OCI-LY1 (cell line): ENCODE data around the gene ELMO1.

Experiments used
- H2AFZ ChIP-seq: fragments of 200-600 bp; sonication (generic), shearing (Covaris generic); 2 replicates; pipeline ENCODE4 v1.6.0; 2014; ENCODE audit warnings: antibody characterized with exemption, mild to moderate bottlenecking, low read length
- H3F3A ChIP-seq: fragments of 200-600 bp; sonication (generic), shearing (Covaris generic); 2 replicates; pipeline ENCODE4 v1.6.0; 2014; ENCODE audit warnings: mild to moderate bottlenecking, antibody characterized with exemption, low read length, moderate library complexity; ENCODE audit not compliant: insufficient read depth
- H3K27ac ChIP-seq: fragments of 200-600 bp; sonication (generic); 2 replicates; pipeline ENCODE4 v1.5.1; 2014; ENCODE audit warnings: low read length, mixed run types, mild to moderate bottlenecking, low read depth; ENCODE audit not compliant: poor library complexity, severe bottlenecking
- H3K27me3 ChIP-seq: fragments of 200-600 bp; sonication (generic); 2 replicates; pipeline ENCODE4 v1.6.0; 2014; ENCODE audit warnings: antibody characterized with exemption, mild to moderate bottlenecking, low read length, moderate library complexity; ENCODE audit not compliant: insufficient read depth
- H3K36me3 ChIP-seq: fragments of 200-600 bp; sonication (generic); 2 replicates; pipeline ENCODE4 v1.6.1; 2014; ENCODE audit warnings: mild to moderate bottlenecking, antibody characterized with exemption, low read length, moderate library complexity, mixed read lengths; ENCODE audit not compliant: insufficient read depth
- H3K4me1 ChIP-seq: fragments of 200-600 bp; sonication (generic); 2 replicates; pipeline ENCODE4 v1.5.1; 2014; ENCODE audit warnings: mild to moderate bottlenecking, low read length, moderate library complexity; ENCODE audit not compliant: insufficient read depth, severe bottlenecking
- H3K4me2 ChIP-seq: fragments of 200-600 bp; sonication (generic), shearing (Covaris generic); 2 replicates; pipeline ENCODE4 v1.6.1; 2014; ENCODE audit warnings: low read length
- H3K4me3 ChIP-seq: fragments of 200-600 bp; sonication (generic); 2 replicates; pipeline ENCODE4 v1.5.1; 2014; ENCODE audit warnings: low read length, low read depth, mild to moderate bottlenecking, mixed read lengths; ENCODE audit not compliant: poor library complexity, severe bottlenecking
- H3K79me2 ChIP-seq: fragments of 200-600 bp; shearing (Covaris generic); 2 replicates; pipeline ENCODE4 v1.6.1; 2016; ENCODE audit warnings: mixed run types, low read length, mixed read lengths; ENCODE audit not compliant: insufficient read depth
- H3K9ac ChIP-seq: fragments of 200-600 bp; sonication (generic), shearing (Covaris generic); 2 replicates; pipeline ENCODE4 v1.6.1; 2014; ENCODE audit warnings: mild to moderate bottlenecking, low read length, mixed read lengths
- H3K9me2 ChIP-seq: fragments of 200-600 bp; sonication (generic), shearing (Covaris generic); 2 replicates; pipeline ENCODE4 v1.6.1; 2014; ENCODE audit warnings: low read depth, mild to moderate bottlenecking, low read length, mixed read lengths
- H3K9me3 ChIP-seq: fragments of 200-600 bp; shearing (Covaris generic); 2 replicates; pipeline ENCODE4 v1.6.1; 2014; ENCODE audit warnings: low read length, mixed read lengths
- H4K20me1 ChIP-seq: fragments of 200-600 bp; sonication (generic), shearing (Covaris generic); 2 replicates; pipeline ENCODE4 v1.6.0; 2016; ENCODE audit warnings: mild to moderate bottlenecking, low read length; ENCODE audit not compliant: insufficient read depth
- CTCF ChIP-seq: fragments of 200-600 bp; sonication (generic), shearing (Covaris generic); IDR thresholded peaks from 2 replicates; pipeline ENCODE4 v1.5.1; 2017; ENCODE audit warnings: mild to moderate bottlenecking, antibody characterized with exemption, low read length, moderate library complexity, mixed read lengths
- EZH2 ChIP-seq: fragments of 200-600 bp; sonication (generic), shearing (Covaris generic); IDR thresholded peaks from 2 replicates; pipeline ENCODE4 v1.8.0; 2017; ENCODE audit warnings: borderline replicate concordance, mixed run types, mild to moderate bottlenecking, antibody characterized with exemption, low read length, moderate library complexity, mixed read lengths

The ELMO1 gene

GRCh38 chr7:36965625-36966024, 483.0 kb downstream of the ELMO1 start:
- Histone ChIP-seq H3K9ac (no peak overlapping the region), H3K27me3 (no peaks in the 10 kb centered on the region), H3K9me2 (no peaks in the 10 kb centered on the region), H3K4me2 (no peak overlapping the region), H3K79me2 (no peaks in the 10 kb centered on the region), H3K36me3 (no peaks in the 10 kb centered on the region), H3K27ac (no peak overlapping the region), H2AFZ (no peak overlapping the region), H3K4me1 (peaks cover 13% of the 10 kb centered on the region), H4K20me1 (no peaks in the 10 kb centered on the region), H3K4me3 (no peak overlapping the region), H3F3A (no peaks in the 10 kb centered on the region), H3K9me3 (no peaks in the 10 kb centered on the region)
- TF ChIP-seq CTCF (no peak), EZH2 (no peak)

GRCh38 chr7:36964297-36964696, 484.4 kb downstream of the ELMO1 start:
- TF ChIP-seq CTCF = no peak
- no peak for TF ChIP-seq EZH2
- Histone ChIP-seq H3K9ac (no peak overlapping the region), H4K20me1 (no peaks in the 10 kb centered on the region), H3K9me2 (no peaks in the 10 kb centered on the region), H3K4me1 (peaks cover 10% of the 10 kb centered on the region), H3K9me3 (no peaks in the 10 kb centered on the region), H3K27me3 (no peaks in the 10 kb centered on the region), H3K36me3 (no peaks in the 10 kb centered on the region), H2AFZ (no peak overlapping the region), H3K4me2 (no peak overlapping the region), H3K27ac (no peak overlapping the region), H3K4me3 (no peak overlapping the region), H3F3A (no peaks in the 10 kb centered on the region), H3K79me2 (no peaks in the 10 kb centered on the region)

GRCh38 chr7:36962367-36962766, 486.3 kb downstream of the ELMO1 start:
- H3K4me2 ChIP-seq = no peak overlapping the region
- no peak overlapping the region for H2AFZ ChIP-seq
- H3K9me3 ChIP-seq = no peaks in the 10 kb centered on the region
- no peaks in the 10 kb centered on the region for H3K27me3 ChIP-seq
- no peaks in the 10 kb centered on the region for H3K79me2 ChIP-seq
- no peaks in the 10 kb centered on the region for H4K20me1 ChIP-seq
- no peaks in the 10 kb centered on the region for H3F3A ChIP-seq
- no peaks in the 10 kb centered on the region for H3K36me3 ChIP-seq
- no peak overlapping the region for H3K9ac ChIP-seq
- H3K4me3 ChIP-seq = no peak overlapping the region
- H3K27ac ChIP-seq = no peak overlapping the region
- no peaks in the 10 kb centered on the region for H3K9me2 ChIP-seq
- peaks cover 10% of the 10 kb centered on the region for H3K4me1 ChIP-seq
- TF ChIP-seq CTCF (no peak), EZH2 (no peak)
